Thoracic aorta (tissue), 2 donors: Measurements from ENCODE around the gene CCDC149. TPM values are rescaled to one million over a fixed set of nuclear protein-coding genes. Genes with fewer than 3 reads are reported as not detected.

Source experiments
- ATAC-seq: fragments of 150-250 bp; one replicate; pipeline ENCODE4 v1.8.0; 2017; ENCODE audit warnings: low read depth; ENCODE audit not compliant: insufficient number of reproducible peaks, low FRiP score
- DNase-seq: peaks from one replicate; pipeline ENCODE4 v3.0.0-alpha.2; 2020; ENCODE audit warnings: low spot score
- H3K27ac ChIP-seq, 2 donors: fragments of 200-600 bp; sonication (generic); 1 replicate in 1 of 2; 2 replicates in 1 of 2; pipeline ENCODE4 v1.5.1; 2016; ENCODE audit warnings: mild to moderate bottlenecking in 2 of 2, moderate library complexity in 2 of 2
- H3K27me3 ChIP-seq: fragments of 200-600 bp; sonication (generic); replicated peaks from 2 replicates; pipeline ENCODE4 v1.6.0; 2016; ENCODE audit warnings: mild to moderate bottlenecking; ENCODE audit not compliant: insufficient read depth
- H3K36me3 ChIP-seq: fragments of 200-600 bp; sonication (generic); one replicate; pipeline ENCODE4 v1.5.1; 2016
- H3K4me1 ChIP-seq, 2 donors: fragments of 200-600 bp; sonication (generic); 1 replicate in 1 of 2; 2 replicates in 1 of 2; pipeline versions ENCODE4 v1.5.1 to v1.6.0; 2016; ENCODE audit warnings: low read depth in 2 of 2, mild to moderate bottlenecking in 1 of 2; ENCODE audit not compliant: control insufficient read depth in 1 of 2
- H3K4me3 ChIP-seq: fragments of 200-600 bp; sonication (generic); 2 replicates; pipeline ENCODE4 v1.5.1; 2016; ENCODE audit warnings: mild to moderate bottlenecking
- H3K9me3 ChIP-seq: fragments of 200-600 bp; sonication (generic); 2 replicates; pipeline ENCODE4 v1.5.1; 2016
- total RNA-seq, 2 donors: library from RNA; depleted of rRNA; stranded (reverse); fragments of >200 nt; gene quantifications; one replicate each; pipeline versions ENCODE4 v1.1.0 to v1.2.3, GENCODE V29; 2016
- TF ChIP-seq, protein P1 (sequence below): fragments of 200-600 bp; sonication (generic); IDR thresholded peaks from one replicate; pipeline ENCODE4 v1.5.1; 2019; ENCODE audit warnings: antibody characterized with exemption

Gene CCDC149
- total RNA-seq, 2 donors from 2014 or later, result 11.8 to 30.1 TPM

DNA sequence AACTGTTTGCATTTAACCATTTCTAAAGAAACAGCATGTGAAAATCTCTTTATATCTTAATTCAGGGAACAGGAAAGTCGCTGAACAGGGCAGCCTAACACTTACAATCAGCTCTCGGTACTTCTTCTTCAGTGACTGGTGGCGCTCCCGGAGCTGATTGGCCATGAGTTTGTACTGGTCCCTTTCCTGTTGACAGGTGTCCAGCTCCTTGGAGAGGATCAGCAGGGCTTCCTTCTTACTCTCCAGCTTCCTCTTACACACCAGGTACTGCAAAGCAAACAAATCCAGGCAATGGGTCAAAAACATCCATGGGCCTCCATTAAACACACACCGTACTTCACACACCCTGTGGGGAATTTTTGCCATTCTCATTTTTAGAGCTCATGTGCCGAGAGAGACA is 36.4 kb downstream of the CCDC149 start:
- no peak overlapping the region for H3K4me3 ChIP-seq
- H3K27me3 ChIP-seq, result no peaks in the 10 kb centered on the region
- DNase-seq, result no peak
- peaks cover 16% of the 10 kb centered on the region for H3K36me3 ChIP-seq
- no peaks in the 10 kb centered on the region for H3K9me3 ChIP-seq
- no peak for ATAC-seq
- peaks cover 0 to 7% of the 10 kb centered on the region in 2 donors for H3K4me1 ChIP-seq
- no peak overlapping the region for H3K27ac ChIP-seq
- TF ChIP-seq, protein P1, sequence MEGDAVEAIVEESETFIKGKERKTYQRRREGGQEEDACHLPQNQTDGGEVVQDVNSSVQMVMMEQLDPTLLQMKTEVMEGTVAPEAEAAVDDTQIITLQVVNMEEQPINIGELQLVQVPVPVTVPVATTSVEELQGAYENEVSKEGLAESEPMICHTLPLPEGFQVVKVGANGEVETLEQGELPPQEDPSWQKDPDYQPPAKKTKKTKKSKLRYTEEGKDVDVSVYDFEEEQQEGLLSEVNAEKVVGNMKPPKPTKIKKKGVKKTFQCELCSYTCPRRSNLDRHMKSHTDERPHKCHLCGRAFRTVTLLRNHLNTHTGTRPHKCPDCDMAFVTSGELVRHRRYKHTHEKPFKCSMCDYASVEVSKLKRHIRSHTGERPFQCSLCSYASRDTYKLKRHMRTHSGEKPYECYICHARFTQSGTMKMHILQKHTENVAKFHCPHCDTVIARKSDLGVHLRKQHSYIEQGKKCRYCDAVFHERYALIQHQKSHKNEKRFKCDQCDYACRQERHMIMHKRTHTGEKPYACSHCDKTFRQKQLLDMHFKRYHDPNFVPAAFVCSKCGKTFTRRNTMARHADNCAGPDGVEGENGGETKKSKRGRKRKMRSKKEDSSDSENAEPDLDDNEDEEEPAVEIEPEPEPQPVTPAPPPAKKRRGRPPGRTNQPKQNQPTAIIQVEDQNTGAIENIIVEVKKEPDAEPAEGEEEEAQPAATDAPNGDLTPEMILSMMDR, result no peak

DNA sequence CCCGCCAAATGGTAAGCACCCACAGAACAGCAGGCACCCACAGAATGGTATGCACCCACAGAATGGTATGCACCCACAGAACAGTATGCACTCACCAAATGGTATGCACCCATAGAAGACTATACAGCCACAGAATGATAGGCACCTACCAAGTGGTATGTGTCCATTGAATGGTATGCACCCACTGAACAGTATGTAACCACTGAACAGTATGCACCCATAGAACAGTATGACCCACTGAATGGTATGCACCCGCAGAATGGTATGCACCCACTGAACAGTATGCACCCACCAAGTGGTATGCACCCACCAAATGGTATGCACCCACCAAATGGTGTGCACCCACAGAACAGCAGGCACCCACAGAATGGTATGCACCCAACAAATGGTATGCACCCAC is 40.1 kb downstream of the CCDC149 start:
- Histone ChIP-seq H3K9me3 (no peaks in the 10 kb centered on the region), H3K27ac (no peak overlapping the region), H3K4me3 (no peak overlapping the region), H3K27me3 (no peaks in the 10 kb centered on the region), H3K4me1 (no peaks in the 10 kb centered on the region), H3K36me3 (peaks cover 23% of the 10 kb centered on the region)
- TF ChIP-seq, protein P1, result no peak
- ATAC-seq, result no peak
- DNase-seq, result no peak

DNA sequence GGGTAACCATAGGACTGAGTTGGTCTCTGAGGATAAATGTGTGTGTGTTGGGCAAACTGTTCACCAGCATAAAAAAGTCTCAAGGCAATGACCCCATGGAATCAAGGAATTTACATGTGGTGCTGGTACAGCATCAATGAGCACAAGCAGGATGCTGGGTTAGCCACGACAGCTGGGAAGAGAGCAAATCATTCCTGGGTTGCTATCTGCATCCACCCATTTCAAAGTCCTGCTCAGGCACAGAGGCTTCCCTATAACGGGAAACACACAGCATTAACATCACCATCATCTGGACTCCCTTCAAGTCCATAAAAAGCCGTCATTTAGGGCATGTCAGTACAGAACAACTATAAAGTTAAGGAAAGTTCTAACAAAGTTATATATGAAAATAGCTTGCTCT is 41.6 kb downstream of the CCDC149 start:
- H3K9me3 ChIP-seq, result no peaks in the 10 kb centered on the region
- no peaks in the 10 kb centered on the region for H3K27me3 ChIP-seq
- TF ChIP-seq, protein P1, result no peak
- DNase-seq, result no peak
- no peak overlapping the region for H3K4me3 ChIP-seq
- H3K36me3 ChIP-seq, result peaks cover 23% of the 10 kb centered on the region
- ATAC-seq, result no peak
- no peak overlapping the region for H3K27ac ChIP-seq
- H3K4me1 ChIP-seq, result no peaks in the 10 kb centered on the region

DNA sequence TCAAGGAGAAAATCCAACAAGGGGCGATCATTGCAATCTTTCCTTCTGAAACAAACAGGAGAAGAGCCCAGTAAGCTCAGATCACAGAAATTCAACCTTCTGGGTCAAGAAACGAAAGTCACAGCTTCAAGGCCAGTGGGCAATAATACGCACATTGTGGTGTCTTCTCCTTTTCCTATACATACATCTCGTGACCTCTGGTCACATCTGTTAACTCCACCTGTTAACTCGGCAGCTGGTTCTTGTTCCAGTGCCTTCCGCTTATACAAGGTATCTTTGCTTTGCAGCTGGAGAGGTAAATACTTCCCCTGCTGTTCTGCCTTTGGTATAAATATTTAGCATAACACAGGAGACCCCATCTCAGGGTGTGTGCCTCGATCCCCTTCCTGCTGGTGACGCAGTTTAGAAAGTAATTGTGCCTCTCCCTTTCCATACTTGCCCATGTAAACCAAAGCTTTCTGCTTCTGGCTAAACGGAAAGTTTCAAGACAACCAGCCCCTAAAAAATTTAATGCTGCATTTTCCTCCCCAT is 45.0 kb downstream of the CCDC149 start:
- Histone ChIP-seq H3K4me3 (no peak overlapping the region), H3K27ac (no peak overlapping the region), H3K27me3 (no peaks in the 10 kb centered on the region), H3K4me1 (no peaks in the 10 kb centered on the region), H3K9me3 (no peaks in the 10 kb centered on the region), H3K36me3 (peaks cover 18% of the 10 kb centered on the region)
- DNase-seq (no peak), ATAC-seq (no peak)
- TF ChIP-seq, protein P1, result no peak

DNA sequence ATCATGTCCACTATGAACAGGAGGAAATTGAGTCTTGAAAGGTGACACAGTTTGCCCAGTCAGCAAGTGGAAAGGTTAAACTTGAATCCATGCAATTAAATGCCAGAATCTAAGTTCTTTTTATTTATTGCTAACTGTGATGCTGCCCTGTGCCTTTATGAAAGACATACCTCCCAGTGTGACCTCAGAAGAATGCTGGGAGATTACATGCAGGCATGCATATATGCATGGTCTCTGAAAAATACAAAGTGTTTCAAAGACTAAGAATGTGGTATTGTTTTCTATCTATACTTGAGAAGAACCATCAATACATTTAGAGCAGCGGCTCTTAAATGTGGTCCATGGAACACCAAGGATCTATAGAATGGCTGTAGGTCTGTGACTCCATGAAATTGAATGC is 45.6 kb downstream of the CCDC149 start:
- TF ChIP-seq, protein P1, result no peak
- Histone ChIP-seq H3K4me1 (no peaks in the 10 kb centered on the region), H3K4me3 (no peak overlapping the region), H3K36me3 (peaks cover 12% of the 10 kb centered on the region), H3K27ac (no peak overlapping the region), H3K9me3 (no peaks in the 10 kb centered on the region), H3K27me3 (no peaks in the 10 kb centered on the region)
- DNase-seq (no peak), ATAC-seq (no peak)
